A673 (cell line): Measurements from ENCODE around the gene EGFR. TPM values are rescaled to one million over a fixed set of nuclear protein-coding genes. Genes with fewer than 3 reads are reported as not detected.

ENCODE experiments used
- BruUV-seq: library from RNA; stranded (reverse); fragments of 400-500 nt; replicated peaks from 2 replicates; lab custom pipeline; 2021; lab: Mats Ljungman, UMichigan
- CTCF ChIA-PET: fragments of 300-600 bp; sonication (Branson Sonifier 250); formaldehyde crosslinking; loops from one replicate; lab custom pipeline; 2022; ENCODE audit warnings: antibody characterized with exemption; lab: Charles Lee
- POLR2A ChIA-PET: fragments of 300-600 bp; sonication (Branson Sonifier 250); formaldehyde crosslinking; loops from one replicate; lab custom pipeline; 2022; ENCODE audit warnings: antibody characterized with exemption; ENCODE audit not compliant: low non-redundant PET; lab: Charles Lee
- DNase-seq: peaks from one replicate; pipeline ENCODE4 v3.0.0-alpha.2; 2015; ENCODE audit warnings: low spot score
- H3K27ac ChIP-seq: fragments of 200-600 bp; sonication (generic); 2 replicates; pipeline ENCODE4 v1.5.1; 2016; ENCODE audit warnings: mixed run types, low read depth, mild to moderate bottlenecking, mixed read lengths, antibody characterized with exemption, low read length; ENCODE audit not compliant: poor library complexity, severe bottlenecking
- H3K27me3 ChIP-seq: fragments of 200-600 bp; sonication (generic); replicated peaks from 2 replicates; pipeline ENCODE4 v1.6.1; 2017; ENCODE audit warnings: mixed run types, low read depth, mild to moderate bottlenecking, mixed read lengths, antibody characterized with exemption, low read length; ENCODE audit not compliant: insufficient read depth, poor library complexity
- H3K36me3 ChIP-seq: fragments of 200-600 bp; sonication (generic); 2 replicates; pipeline ENCODE4 v1.6.1; 2016; ENCODE audit warnings: mixed run types, mild to moderate bottlenecking, mixed read lengths, antibody characterized with exemption, low read length; ENCODE audit not compliant: insufficient read depth, poor library complexity, severe bottlenecking
- H3K4me1 ChIP-seq: fragments of 200-600 bp; sonication (generic); 2 replicates; pipeline ENCODE4 v1.6.1; 2017; ENCODE audit warnings: mixed run types, mild to moderate bottlenecking, mixed read lengths, antibody characterized with exemption, low read length; ENCODE audit not compliant: insufficient read depth, poor library complexity, severe bottlenecking
- H3K4me3 ChIP-seq: fragments of 200-600 bp; sonication (generic); 2 replicates; pipeline ENCODE4 v1.5.1; 2016; ENCODE audit warnings: low read depth, mixed run types, mild to moderate bottlenecking, mixed read lengths, low read length; ENCODE audit not compliant: poor library complexity, severe bottlenecking
- H3K9me3 ChIP-seq: fragments of 200-600 bp; sonication (generic); 2 replicates; pipeline ENCODE4 v1.6.1; 2016; ENCODE audit warnings: mixed run types, low read depth, mild to moderate bottlenecking, mixed read lengths, antibody characterized with exemption, low read length; ENCODE audit not compliant: poor library complexity, severe bottlenecking
- CTCF ChIP-seq: fragments of 300-800, 200-600 bp; sonication (generic); conservative IDR thresholded peaks from 2 replicates; pipeline ENCODE4 v1.5.1; 2017; ENCODE audit warnings: low read depth, mild to moderate bottlenecking, antibody characterized with exemption, low read length, moderate library complexity, mixed read lengths
- EZH2 ChIP-seq: fragments of 200-600 bp; sonication (generic); IDR thresholded peaks from 2 replicates; pipeline ENCODE4 v1.6.1; 2017; ENCODE audit warnings: borderline replicate concordance, low read depth, mild to moderate bottlenecking, mixed read lengths, antibody characterized with exemption, low read length; ENCODE audit not compliant: poor library complexity, severe bottlenecking
- intact Hi-C: fragments of 100-400 bp; cut with micrococcal nuclease; formaldehyde crosslinking; loops from one replicate; pipeline ENCODE4 v1.10.0; 2022; ENCODE audit not compliant: unreplicated experiment
- total RNA-seq: library from RNA; stranded (reverse); gene quantifications from 2 replicates; pipeline ENCODE4 v1.2.3, GENCODE V29; 2021

EGFR gene
- total RNA-seq, 1 experiment from 2014 or later, result 0.84 TPM

DNA sequence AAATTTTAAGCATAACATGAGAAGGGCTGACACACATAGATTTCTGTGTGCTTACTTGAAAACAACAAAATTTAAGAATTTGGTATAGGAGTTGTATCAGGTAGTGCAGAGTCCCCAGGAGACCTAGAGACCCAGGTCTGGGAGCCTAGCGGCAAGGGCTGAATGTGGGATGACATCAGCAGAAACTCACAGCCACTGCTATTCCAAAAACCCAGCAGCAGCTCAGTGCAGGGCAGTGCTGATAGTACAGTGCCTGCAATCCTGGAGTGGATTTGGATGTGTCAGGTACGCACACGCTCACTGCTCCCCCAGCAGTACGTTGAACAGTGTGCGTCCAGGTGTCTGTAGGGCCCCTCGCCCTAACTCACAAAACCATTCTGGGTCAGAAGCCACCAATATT lies 87.1 kb downstream of the EGFR start:
- H3K4me1 ChIP-seq, result no peaks in the 10 kb centered on the region
- CTCF ChIA-PET, result no interaction called here
- no peak overlapping the region for H3K27ac ChIP-seq

GRCh38 chr7:55107946-55108345 lies 89.1 kb downstream of the EGFR start:
- DNase-seq, result no peak
- no peak overlapping the region for H3K4me3 ChIP-seq
- no peaks in the 10 kb centered on the region for H3K4me1 ChIP-seq
- POLR2A ChIA-PET, result no interaction called here
- H3K9me3 ChIP-seq, result no peaks in the 10 kb centered on the region
- H3K27ac ChIP-seq, result no peak overlapping the region
- CTCF ChIA-PET, result no interaction called here
- no peaks in the 10 kb centered on the region for H3K27me3 ChIP-seq
- intact Hi-C loops, result no loop called here
- BruUV-seq, result no TSS peak
- no peak for TF ChIP-seq CTCF
- TF ChIP-seq EZH2, result no peak
- H3K36me3 ChIP-seq, result no peaks in the 10 kb centered on the region

More for the DNA sequence above, 87.1 kb downstream of the EGFR start:
- no peak for DNase-seq
- H3K9me3 ChIP-seq, result no peaks in the 10 kb centered on the region
- no TSS peak for BruUV-seq
- H3K4me3 ChIP-seq, result no peak overlapping the region
- no peak for TF ChIP-seq EZH2
- no peak for TF ChIP-seq CTCF
- H3K36me3 ChIP-seq, result no peaks in the 10 kb centered on the region
- no peaks in the 10 kb centered on the region for H3K27me3 ChIP-seq
- intact Hi-C loops, result no loop called here
- POLR2A ChIA-PET, result no interaction called here

GRCh38 chr7:55108401-55108800 lies 89.6 kb downstream of the EGFR start:
- ChIA-PET POLR2A (no interaction called here), CTCF (no interaction called here)
- Histone ChIP-seq H3K27me3 (no peaks in the 10 kb centered on the region), H3K9me3 (no peaks in the 10 kb centered on the region), H3K27ac (no peak overlapping the region), H3K4me3 (no peak overlapping the region), H3K4me1 (no peaks in the 10 kb centered on the region), H3K36me3 (no peaks in the 10 kb centered on the region)
- no TSS peak for BruUV-seq
- intact Hi-C loops, result no loop called here
- TF ChIP-seq EZH2 (no peak), CTCF (no peak)
- DNase-seq, result no peak
